Muscle layer of duodenum (tissue), 2 donors: ENCODE results near the gene SNAP25.

ENCODE experiments used
- H3K27ac ChIP-seq: one replicate; pipeline ENCODE4 v1.7.0; 2013; ENCODE audit warnings: mild to moderate bottlenecking, low read length
- H3K27me3 ChIP-seq: one replicate; pipeline ENCODE4 v1.7.0; 2013; ENCODE audit warnings: low read depth, mild to moderate bottlenecking, control low read depth, low read length
- H3K36me3 ChIP-seq, 2 donors: one replicate each; pipeline ENCODE4 v1.7.0; 2013; ENCODE audit warnings: low read length in 2 of 2, control low read depth in 1 of 2, mild to moderate bottlenecking in 1 of 2; ENCODE audit not compliant: insufficient read depth in 2 of 2, control insufficient read depth in 1 of 2
- H3K4me1 ChIP-seq, 2 donors: one replicate each; pipeline ENCODE4 v1.7.0; 2013; ENCODE audit warnings: low read length in 2 of 2, mild to moderate bottlenecking in 2 of 2, control low read depth in 1 of 2, moderate library complexity in 1 of 2; ENCODE audit not compliant: insufficient read depth in 2 of 2, control insufficient read depth in 1 of 2
- H3K4me3 ChIP-seq, 2 donors: one replicate each; pipeline ENCODE4 v1.7.0; 2013; ENCODE audit warnings: low read length in 2 of 2, low read depth in 1 of 2, mild to moderate bottlenecking in 1 of 2
- H3K9me3 ChIP-seq, 2 donors: one replicate each; pipeline ENCODE4 v1.7.0; 2013; ENCODE audit warnings: low read length in 2 of 2, control low read depth in 1 of 2, mild to moderate bottlenecking in 1 of 2; ENCODE audit not compliant: control insufficient read depth in 1 of 2
- donor health status: healthy.

The SNAP25 gene

GRCh38 chr20:10312111-10312510, 93.5 kb downstream of the SNAP25 start:
- H3K9me3 ChIP-seq: no peaks in the 10 kb centered on the region
- H3K4me3 ChIP-seq: no peak overlapping the region
- no peaks in the 10 kb centered on the region for H3K27me3 ChIP-seq
- H3K4me1 ChIP-seq: no peaks in the 10 kb centered on the region
- H3K27ac ChIP-seq: no peak overlapping the region
- H3K36me3 ChIP-seq: no peaks in the 10 kb centered on the region

GRCh38 chr20:10313215-10313614, 94.6 kb downstream of the SNAP25 start:
- Histone ChIP-seq H3K4me1 (no peaks in the 10 kb centered on the region), H3K27ac (no peak overlapping the region), H3K9me3 (no peaks in the 10 kb centered on the region)

GRCh38 chr20:10313701-10314100, 95.1 kb downstream of the SNAP25 start:
- Histone ChIP-seq H3K27me3 (no peaks in the 10 kb centered on the region), H3K27ac (no peak overlapping the region), H3K4me1 (no peaks in the 10 kb centered on the region), H3K36me3 (no peaks in the 10 kb centered on the region), H3K4me3 (no peak overlapping the region), H3K9me3 (no peaks in the 10 kb centered on the region)

More at GRCh38 chr20:10313215-10313614, 94.6 kb downstream of the SNAP25 start:
- no peak overlapping the region for H3K4me3 ChIP-seq
- H3K27me3 ChIP-seq: no peaks in the 10 kb centered on the region
- no peaks in the 10 kb centered on the region for H3K36me3 ChIP-seq

GRCh38 chr20:10314198-10314597, 95.6 kb downstream of the SNAP25 start:
- H3K4me3 ChIP-seq: no peak overlapping the region
- no peaks in the 10 kb centered on the region for H3K4me1 ChIP-seq
- no peaks in the 10 kb centered on the region for H3K9me3 ChIP-seq
- no peaks in the 10 kb centered on the region for H3K36me3 ChIP-seq
- no peak overlapping the region for H3K27ac ChIP-seq
- no peaks in the 10 kb centered on the region for H3K27me3 ChIP-seq

GRCh38 chr20:10315138-10315537, 96.5 kb downstream of the SNAP25 start:
- Histone ChIP-seq H3K4me1 (no peaks in the 10 kb centered on the region), H3K4me3 (no peak overlapping the region), H3K9me3 (no peaks in the 10 kb centered on the region), H3K36me3 (no peaks in the 10 kb centered on the region), H3K27ac (no peak overlapping the region), H3K27me3 (no peaks in the 10 kb centered on the region)

GRCh38 chr20:10316582-10316981, 98.0 kb downstream of the SNAP25 start:
- H3K9me3 ChIP-seq: no peaks in the 10 kb centered on the region
- no peak overlapping the region for H3K4me3 ChIP-seq
- H3K27me3 ChIP-seq: no peaks in the 10 kb centered on the region
- no peaks in the 10 kb centered on the region for H3K4me1 ChIP-seq
- no peak overlapping the region for H3K27ac ChIP-seq
- H3K36me3 ChIP-seq: no peaks in the 10 kb centered on the region

GRCh38 chr20:10318291-10319024, 99.8 kb downstream of the SNAP25 start:
- Histone ChIP-seq H3K4me1 (no peaks in the 10 kb centered on the region), H3K9me3 (no peaks in the 10 kb centered on the region), H3K4me3 (no peak overlapping the region), H3K36me3 (no peaks in the 10 kb centered on the region), H3K27me3 (no peaks in the 10 kb centered on the region), H3K27ac (no peak overlapping the region)

- H3K27ac ChIP-seq: no peak overlapping the region
- no peaks in the 10 kb centered on the region for H3K27me3 ChIP-seq
- no peak overlapping the region for H3K4me3 ChIP-seq
- no peaks in the 10 kb centered on the region for H3K36me3 ChIP-seq
- H3K4me1 ChIP-seq: no peaks in the 10 kb centered on the region
- H3K9me3 ChIP-seq: no peaks in the 10 kb centered on the region
Measured at GRCh38 chr20:10319855-10320254, 101.2 kb downstream of the SNAP25 start.

GRCh38 chr20:10321138-10321717, 102.6 kb downstream of the SNAP25 start:
- Histone ChIP-seq H3K27me3 (no peaks in the 10 kb centered on the region), H3K9me3 (no peaks in the 10 kb centered on the region), H3K4me3 (no peak overlapping the region), H3K36me3 (no peaks in the 10 kb centered on the region), H3K4me1 (no peaks in the 10 kb centered on the region), H3K27ac (no peak overlapping the region)

GRCh38 chr20:10322073-10323012, 103.7 kb downstream of the SNAP25 start:
- H3K36me3 ChIP-seq: no peaks in the 10 kb centered on the region
- no peak overlapping the region for H3K27ac ChIP-seq
- no peaks in the 10 kb centered on the region for H3K9me3 ChIP-seq
- H3K4me3 ChIP-seq: no peak overlapping the region
- H3K27me3 ChIP-seq: no peaks in the 10 kb centered on the region
- no peaks in the 10 kb centered on the region for H3K4me1 ChIP-seq

- H3K9me3 ChIP-seq: no peaks in the 10 kb centered on the region
- H3K4me1 ChIP-seq: no peaks in the 10 kb centered on the region
Measured at GRCh38 chr20:10323729-10324128, 105.1 kb downstream of the SNAP25 start.

More at GRCh38 chr20:10323729-10324128, 105.1 kb downstream of the SNAP25 start:
- no peak overlapping the region for H3K4me3 ChIP-seq
- no peaks in the 10 kb centered on the region for H3K36me3 ChIP-seq
- no peaks in the 10 kb centered on the region for H3K27me3 ChIP-seq
- no peak overlapping the region for H3K27ac ChIP-seq
